Gastroesophageal sphincter (tissue), 3 donors: Measurements from ENCODE around the gene BLOC1S3.

Experiments
- CTCF ChIP-seq, 4 experiments: fragments of 200-600 bp in 2 of 4; fragments of 450-650 bp in 2 of 4; sonication (generic) in 1 of 4; IDR thresholded peaks; one replicate each; pipeline ENCODE4 v1.5.1; 2017 to 2019; ENCODE audit warnings: antibody characterized with exemption in 4 of 4, mild to moderate bottlenecking in 2 of 4, moderate library complexity in 2 of 4
- POLR2AphosphoS5 ChIP-seq: sonication (generic); formaldehyde crosslinking; IDR thresholded peaks from one replicate; pipeline ENCODE4 v1.6.1; 2017; ENCODE audit warnings: antibody characterized with exemption

GRCh38 chr19:45189971-45190370 is 11.4 kb downstream of the BLOC1S3 start:
- TF ChIP-seq POLR2AphosphoS5 = no peak
- no peak for TF ChIP-seq CTCF (IDR thresholded peaks at IDR 0.05)
